ENCODE results near the gene ATP11A. TPM values are rescaled to one million over a fixed set of nuclear protein-coding genes. Genes with fewer than 3 reads are reported as not detected.

Gene ATP11A
- total RNA-seq, 1 donor from 2014 or later, result 90.4 TPM

DNA sequence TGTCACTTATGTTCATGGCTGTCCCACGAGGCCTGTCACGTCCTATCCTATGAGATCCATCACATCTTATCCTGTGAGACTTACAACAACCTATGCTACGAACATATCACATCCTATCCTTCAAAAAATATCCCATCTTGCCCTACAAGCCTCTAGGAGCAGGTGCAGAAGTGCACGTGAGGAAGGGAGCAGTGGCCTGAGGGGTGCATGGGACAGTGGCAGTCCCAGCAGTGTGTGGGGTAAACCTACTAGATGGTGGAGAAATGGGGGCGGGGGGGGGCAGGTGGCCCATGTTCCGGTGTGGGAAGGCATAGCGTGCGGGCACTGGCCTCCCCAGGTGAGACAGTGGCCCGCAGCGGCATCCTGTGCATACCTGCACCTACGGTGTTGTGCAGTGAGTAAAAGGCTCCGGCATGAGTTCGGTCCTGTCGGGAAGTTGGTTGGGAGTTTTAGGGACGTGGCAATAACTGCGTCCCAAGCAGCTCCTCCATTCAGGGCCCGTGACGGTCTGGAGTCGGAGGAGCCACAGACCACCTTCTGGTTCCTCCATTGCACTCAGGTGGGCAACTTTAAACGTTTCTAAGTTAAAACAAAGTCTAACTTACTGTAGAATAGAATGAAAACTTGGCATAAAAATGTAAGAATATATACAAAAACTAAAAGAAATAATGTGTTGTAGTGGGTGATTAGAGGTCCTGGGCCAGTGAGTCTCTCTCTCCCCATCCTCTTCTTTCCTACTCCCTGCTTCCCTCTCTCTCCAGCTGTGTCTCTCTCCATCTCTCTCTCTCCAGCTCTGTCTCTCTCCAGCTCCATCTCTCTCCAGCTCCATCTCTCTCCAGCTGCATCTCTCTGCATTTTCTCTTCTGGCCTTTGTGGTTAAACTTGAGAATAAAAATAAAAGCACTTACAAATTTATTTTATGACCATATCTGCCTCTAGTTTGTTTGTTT is 42.1 kb downstream of the ATP11A start:
- H3K4me1 Mint-ChIP-seq (ENCODE audit: low read depth), result no peaks in the 10 kb centered on the region
- no peaks in the 10 kb centered on the region for H3K27me3 Mint-ChIP-seq (ENCODE audit: insufficient read depth)
- H3K4me3 Mint-ChIP-seq, result no peak overlapping the region
- no peak for DNase-seq (ENCODE audit: low spot score)
- no peaks in the 10 kb centered on the region for H3K9me3 Mint-ChIP-seq
- intact Hi-C loops (cut with micrococcal nuclease), result no loop called here
- no peaks in the 10 kb centered on the region for H3K36me3 Mint-ChIP-seq (ENCODE audit: low read depth)
- no peak overlapping the region for H3K27ac Mint-ChIP-seq

DNA sequence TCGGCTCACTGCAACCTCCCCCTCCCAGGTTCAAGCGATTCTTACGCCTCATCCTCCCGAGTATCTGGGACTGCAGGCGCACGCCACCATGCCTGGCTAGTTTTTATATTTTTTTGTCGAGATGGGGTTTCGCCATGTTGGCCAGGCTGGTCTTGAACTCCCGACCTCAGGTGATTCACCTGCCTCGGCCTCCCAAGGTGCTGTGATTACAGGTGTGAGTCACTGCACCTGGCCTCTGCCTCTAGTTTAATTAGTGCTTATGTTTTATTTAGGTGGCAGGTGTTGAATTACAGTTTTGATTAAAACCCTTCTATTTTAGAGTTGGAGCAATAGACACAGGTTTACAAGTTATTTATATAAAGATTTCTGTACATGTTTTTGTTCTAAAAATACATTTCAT is 42.8 kb downstream of the ATP11A start:
- Mint-ChIP-seq H3K4me1 (ENCODE audit: low read depth) (no peaks in the 10 kb centered on the region), H3K27me3 (ENCODE audit: insufficient read depth) (no peaks in the 10 kb centered on the region), H3K9me3 (no peaks in the 10 kb centered on the region), H3K27ac (no peak overlapping the region), H3K36me3 (ENCODE audit: low read depth) (no peaks in the 10 kb centered on the region), H3K4me3 (no peak overlapping the region)
- no peak for DNase-seq (ENCODE audit: low spot score)
- intact Hi-C loops (cut with micrococcal nuclease), result no loop called here

- H3K27ac Mint-ChIP-seq, result no peak overlapping the region
- no peaks in the 10 kb centered on the region for H3K4me1 Mint-ChIP-seq (ENCODE audit: low read depth)
Measured at GRCh38 chr13:112733112-112733511, 43.3 kb downstream of the ATP11A start.

DNA sequence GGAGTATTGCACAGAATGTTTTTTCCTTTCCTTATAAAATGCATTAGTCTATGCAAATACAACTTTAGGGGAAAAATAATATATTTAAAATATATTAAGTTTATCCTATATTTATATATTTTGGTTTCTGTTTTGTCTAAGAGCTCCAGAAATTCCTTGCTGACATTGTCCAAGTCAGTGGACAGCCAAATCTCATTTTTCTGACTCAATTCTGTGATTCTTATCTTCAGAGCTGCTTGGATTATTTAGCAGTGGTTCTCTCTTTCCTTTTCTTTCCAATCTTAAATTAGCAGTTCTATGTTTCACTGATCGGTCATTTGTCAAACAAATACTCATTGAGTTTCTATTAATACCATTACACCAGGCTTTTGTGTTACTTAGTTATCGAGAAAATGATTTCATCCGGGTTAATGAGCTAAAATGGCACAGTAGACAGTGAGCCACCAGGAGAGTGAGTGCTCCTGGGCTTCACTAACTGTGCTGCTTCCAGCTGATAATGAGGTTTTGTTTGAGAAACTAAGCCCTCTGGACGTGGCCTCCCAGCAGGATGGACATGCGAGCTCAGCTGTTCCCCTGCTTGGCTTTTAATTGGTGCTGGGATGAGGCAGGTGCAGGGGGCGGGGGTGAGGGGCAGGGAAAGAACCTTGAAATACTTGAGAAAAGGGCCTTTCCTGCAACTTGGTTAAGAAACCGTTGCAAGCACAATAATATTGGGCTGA is 44.0 kb downstream of the ATP11A start:
- H3K4me1 Mint-ChIP-seq (ENCODE audit: low read depth), result no peaks in the 10 kb centered on the region
- no peak overlapping the region for H3K27ac Mint-ChIP-seq
- no peaks in the 10 kb centered on the region for H3K9me3 Mint-ChIP-seq
- H3K27me3 Mint-ChIP-seq (ENCODE audit: insufficient read depth), result no peaks in the 10 kb centered on the region
- no peak for DNase-seq (ENCODE audit: low spot score)
- H3K4me3 Mint-ChIP-seq, result no peak overlapping the region
- H3K36me3 Mint-ChIP-seq (ENCODE audit: low read depth), result no peaks in the 10 kb centered on the region
- intact Hi-C loops (cut with micrococcal nuclease), result no loop called here

More at GRCh38 chr13:112733112-112733511, 43.3 kb downstream of the ATP11A start:
- no peak overlapping the region for H3K4me3 Mint-ChIP-seq
- intact Hi-C loops (cut with micrococcal nuclease), result no loop called here
- no peaks in the 10 kb centered on the region for H3K27me3 Mint-ChIP-seq (ENCODE audit: insufficient read depth)
- DNase-seq (ENCODE audit: low spot score), result no peak
- no peaks in the 10 kb centered on the region for H3K36me3 Mint-ChIP-seq (ENCODE audit: low read depth)
- H3K9me3 Mint-ChIP-seq, result no peaks in the 10 kb centered on the region

GRCh38 chr13:112734696-112735547 is 45.1 kb downstream of the ATP11A start:
- intact Hi-C loops (cut with micrococcal nuclease), result no loop called here
- H3K9me3 Mint-ChIP-seq, result no peaks in the 10 kb centered on the region

DNA sequence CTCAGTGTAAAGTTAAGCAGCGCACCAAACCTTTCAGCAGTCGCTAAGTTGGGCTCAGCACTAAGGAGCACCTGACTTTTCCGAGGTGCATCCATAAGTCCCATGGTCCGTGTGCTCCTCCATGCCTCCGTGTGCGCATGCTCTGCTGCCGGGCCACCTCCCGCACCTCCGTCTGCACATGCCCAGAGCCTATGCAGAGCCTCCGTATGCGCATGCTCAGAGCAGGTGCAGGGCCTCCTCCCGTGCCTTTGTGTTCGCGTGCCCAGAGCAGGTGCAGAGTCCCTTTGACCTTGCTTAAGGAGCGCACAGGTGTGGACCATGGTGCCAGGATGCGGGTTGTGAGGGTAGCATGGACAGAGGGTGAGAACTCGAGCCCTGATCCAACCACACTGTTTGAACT is 46.0 kb downstream of the ATP11A start:
- Mint-ChIP-seq H3K4me1 (ENCODE audit: low read depth) (no peaks in the 10 kb centered on the region), H3K9me3 (no peaks in the 10 kb centered on the region), H3K36me3 (ENCODE audit: low read depth) (no peaks in the 10 kb centered on the region), H3K4me3 (no peak overlapping the region), H3K27ac (no peak overlapping the region), H3K27me3 (ENCODE audit: insufficient read depth) (no peaks in the 10 kb centered on the region)
- intact Hi-C loops (cut with micrococcal nuclease), result no loop called here
- no peak for DNase-seq (ENCODE audit: low spot score)

More at GRCh38 chr13:112734696-112735547, 45.1 kb downstream of the ATP11A start:
- H3K27me3 Mint-ChIP-seq (ENCODE audit: insufficient read depth), result no peaks in the 10 kb centered on the region
- H3K4me1 Mint-ChIP-seq (ENCODE audit: low read depth), result no peaks in the 10 kb centered on the region
- DNase-seq (ENCODE audit: low spot score), result no peak
- no peaks in the 10 kb centered on the region for H3K36me3 Mint-ChIP-seq (ENCODE audit: low read depth)
- no peak overlapping the region for H3K27ac Mint-ChIP-seq
- no peak overlapping the region for H3K4me3 Mint-ChIP-seq

- intact Hi-C loops (cut with micrococcal nuclease), result no loop called here
- Mint-ChIP-seq H3K4me1 (ENCODE audit: low read depth) (no peaks in the 10 kb centered on the region), H3K27me3 (ENCODE audit: insufficient read depth) (no peaks in the 10 kb centered on the region), H3K36me3 (ENCODE audit: low read depth) (no peaks in the 10 kb centered on the region), H3K27ac (no peak overlapping the region), H3K9me3 (no peaks in the 10 kb centered on the region), H3K4me3 (no peak overlapping the region)
- no peak for DNase-seq (ENCODE audit: low spot score)
Measured at GRCh38 chr13:112737294-112737693, 47.5 kb downstream of the ATP11A start.

- Mint-ChIP-seq H3K36me3 (ENCODE audit: low read depth) (no peaks in the 10 kb centered on the region), H3K27ac (no peak overlapping the region), H3K4me1 (ENCODE audit: low read depth) (peaks cover 6% of the 10 kb centered on the region), H3K4me3 (no peak overlapping the region), H3K9me3 (no peaks in the 10 kb centered on the region), H3K27me3 (ENCODE audit: insufficient read depth) (no peaks in the 10 kb centered on the region)
- no peak for DNase-seq (ENCODE audit: low spot score)
- intact Hi-C loops (cut with micrococcal nuclease), result no loop called here
Measured at GRCh38 chr13:112738606-112739005, 48.8 kb downstream of the ATP11A start.

DNA sequence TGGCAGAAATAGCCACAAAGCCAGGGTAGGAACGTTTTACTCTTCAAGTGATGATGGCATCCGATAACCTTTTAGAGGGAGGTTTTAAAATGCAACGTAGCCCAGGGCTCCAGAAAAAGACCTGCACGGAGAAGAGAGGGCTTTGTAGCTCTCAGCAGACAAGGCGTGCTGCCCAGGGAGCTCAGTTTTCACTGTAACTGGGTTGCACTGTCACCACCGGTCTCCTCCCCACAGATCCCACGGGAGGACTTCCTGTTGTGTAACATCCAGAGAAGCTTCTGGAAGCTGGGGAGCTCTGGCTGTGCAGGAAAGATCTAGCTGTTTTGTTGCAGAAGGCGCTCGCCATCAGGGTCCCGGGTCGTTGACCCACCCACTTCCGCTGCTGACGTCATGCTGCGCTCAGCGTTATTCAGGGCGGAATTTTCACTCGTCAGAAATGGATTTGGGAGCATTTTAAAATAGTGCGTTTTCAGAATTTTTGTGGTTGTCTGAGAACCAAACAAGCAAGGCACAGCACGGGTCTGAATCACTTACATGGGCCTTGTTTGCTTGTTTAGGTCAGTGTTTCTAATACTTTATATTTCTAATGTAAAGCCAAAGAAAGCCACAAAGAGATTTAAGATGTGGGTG is 50.8 kb downstream of the ATP11A start:
- Mint-ChIP-seq H3K4me3 (no peak overlapping the region), H3K27ac (no peak overlapping the region), H3K36me3 (ENCODE audit: low read depth) (no peaks in the 10 kb centered on the region), H3K9me3 (no peaks in the 10 kb centered on the region), H3K4me1 (ENCODE audit: low read depth) (peaks cover 6% of the 10 kb centered on the region), H3K27me3 (ENCODE audit: insufficient read depth) (no peaks in the 10 kb centered on the region)
- intact Hi-C loops (cut with micrococcal nuclease), result no loop called here
- DNase-seq (ENCODE audit: low spot score), result no peak

- H3K4me3 Mint-ChIP-seq, result no peak overlapping the region
- DNase-seq (ENCODE audit: low spot score), result no peak
- peaks cover 6% of the 10 kb centered on the region for H3K4me1 Mint-ChIP-seq (ENCODE audit: low read depth)
- H3K36me3 Mint-ChIP-seq (ENCODE audit: low read depth), result no peaks in the 10 kb centered on the region
- H3K27ac Mint-ChIP-seq, result no peak overlapping the region
- intact Hi-C loops (cut with micrococcal nuclease), result no loop called here
- H3K27me3 Mint-ChIP-seq (ENCODE audit: insufficient read depth), result no peaks in the 10 kb centered on the region
- H3K9me3 Mint-ChIP-seq, result no peaks in the 10 kb centered on the region
Measured at GRCh38 chr13:112741185-112741755, 51.4 kb downstream of the ATP11A start.

GRCh38 chr13:112741835-112742570 is 52.2 kb downstream of the ATP11A start:
- no peaks in the 10 kb centered on the region for H3K9me3 Mint-ChIP-seq
- H3K36me3 Mint-ChIP-seq (ENCODE audit: low read depth), result no peaks in the 10 kb centered on the region
- no peak for DNase-seq (ENCODE audit: low spot score)
- intact Hi-C loops (cut with micrococcal nuclease), result no loop called here
- H3K27me3 Mint-ChIP-seq (ENCODE audit: insufficient read depth), result no peaks in the 10 kb centered on the region
- H3K4me3 Mint-ChIP-seq, result no peak overlapping the region
- no peak overlapping the region for H3K27ac Mint-ChIP-seq
- H3K4me1 Mint-ChIP-seq (ENCODE audit: low read depth), result peaks cover 6% of the 10 kb centered on the region

Data from activated T-helper 1 cell treated with anti-CD3 and anti-CD28 coated beads, Interleukin-12 subunit alpha, Interleukin-12 subunit beta, Interleukin-2, Interleukin-4 antibody, amounts not matched to agents 30 ng/mL and 10 ng/mL and 1 ng/mL, durations not matched to agents 14 hours and 24 hours and 36 hours (primary cell).